ENCODE results near the gene TTBK2.
"Not testable (repeated sequence)": the region's sequence is repeated elsewhere in the genome, so short reads cannot be mapped to it uniquely, and the experiment has no call there.

TTBK2 gene

GRCh38 chr15:42908538-42908937, 12.0 kb downstream of the TTBK2 start:
- no peak for DNase-seq (ENCODE audit: low read depth in 2 of 2)

GRCh38 chr15:42903388-42904324, 16.9 kb downstream of the TTBK2 start:
- no peak for DNase-seq (ENCODE audit: low read depth in 2 of 2)

- not testable (repeated sequence) for DNase-seq (ENCODE audit: low read depth in 2 of 2)
Observed at GRCh38 chr15:42893911-42894310, 26.7 kb downstream of the TTBK2 start.

GRCh38 chr15:42891569-42891968, 29.0 kb downstream of the TTBK2 start:
- DNase-seq (ENCODE audit: low read depth in 2 of 2) = no peak

GRCh38 chr15:42890161-42890913, 30.2 kb downstream of the TTBK2 start:
- no peak for DNase-seq (ENCODE audit: low read depth in 2 of 2)

GRCh38 chr15:42887384-42887783, 33.2 kb downstream of the TTBK2 start:
- not testable (repeated sequence) for DNase-seq (ENCODE audit: low read depth in 2 of 2)

GRCh38 chr15:42880121-42880520, 40.5 kb downstream of the TTBK2 start:
- no peak for DNase-seq (ENCODE audit: low read depth in 2 of 2)

GRCh38 chr15:42879443-42879842, 41.1 kb downstream of the TTBK2 start:
- no peak for DNase-seq (ENCODE audit: low read depth in 2 of 2)

GRCh38 chr15:42876224-42876623, 44.4 kb downstream of the TTBK2 start:
- no peak for DNase-seq (ENCODE audit: low read depth in 2 of 2)

- DNase-seq (ENCODE audit: low read depth in 2 of 2) = no peak
Observed at GRCh38 chr15:42868683-42869082, 51.9 kb downstream of the TTBK2 start.

GRCh38 chr15:42863572-42864239, 56.9 kb downstream of the TTBK2 start:
- no peak for DNase-seq (ENCODE audit: low read depth in 2 of 2)

- no peak for DNase-seq (ENCODE audit: low read depth in 2 of 2)
Observed at GRCh38 chr15:42858999-42859789, 61.4 kb downstream of the TTBK2 start.

- DNase-seq (ENCODE audit: low read depth in 2 of 2) = no peak
Observed at GRCh38 chr15:42858540-42858939, 62.0 kb downstream of the TTBK2 start.

GRCh38 chr15:42854576-42854975, 66.0 kb downstream of the TTBK2 start:
- no peak for DNase-seq (ENCODE audit: low read depth in 2 of 2)

- DNase-seq (ENCODE audit: low read depth in 2 of 2) = no peak
Observed at GRCh38 chr15:42849836-42850235, 70.7 kb downstream of the TTBK2 start.

- no peak for DNase-seq (ENCODE audit: low read depth in 2 of 2)
Observed at GRCh38 chr15:42848846-42849245, 71.7 kb downstream of the TTBK2 start.

- no peak for DNase-seq (ENCODE audit: low read depth in 2 of 2)
Observed at GRCh38 chr15:42846647-42847046, 73.9 kb downstream of the TTBK2 start.

- DNase-seq (ENCODE audit: low read depth in 2 of 2) = no peak
Observed at GRCh38 chr15:42845581-42845980, 75.0 kb downstream of the TTBK2 start.

- no peak for DNase-seq (ENCODE audit: low read depth in 2 of 2)
Observed at GRCh38 chr15:42843699-42844098, 76.9 kb downstream of the TTBK2 start.

GRCh38 chr15:42836251-42836650, 84.3 kb downstream of the TTBK2 start:
- no peak for DNase-seq (ENCODE audit: low read depth in 2 of 2)

GRCh38 chr15:42832576-42832975, 88.0 kb downstream of the TTBK2 start:
- DNase-seq (ENCODE audit: low read depth in 2 of 2) = no peak

Data from stimulated activated CD8-positive, alpha-beta memory T cell treated with anti-CD3 and anti-CD28 coated beads, Interleukin-7, amount 100 ng/mL, for 4 hours (primary cell).